A549 treated with AZD2906 at 1 μM for 4 hours (cell line): ENCODE results near the gene RS1. TPM values are rescaled to one million over a fixed set of nuclear protein-coding genes. Genes with fewer than 3 reads are reported as not detected.

Experiments
- total RNA-seq: library from RNA; stranded (reverse); fragments of 200-300 nt; extraction: Qiagen RNA extraction; gene quantifications from 5 replicates; pipeline ENCODE4 v1.2.3, GENCODE V29; 2022

The RS1 gene
- total RNA-seq = not detected in 5 replicates

DNA sequence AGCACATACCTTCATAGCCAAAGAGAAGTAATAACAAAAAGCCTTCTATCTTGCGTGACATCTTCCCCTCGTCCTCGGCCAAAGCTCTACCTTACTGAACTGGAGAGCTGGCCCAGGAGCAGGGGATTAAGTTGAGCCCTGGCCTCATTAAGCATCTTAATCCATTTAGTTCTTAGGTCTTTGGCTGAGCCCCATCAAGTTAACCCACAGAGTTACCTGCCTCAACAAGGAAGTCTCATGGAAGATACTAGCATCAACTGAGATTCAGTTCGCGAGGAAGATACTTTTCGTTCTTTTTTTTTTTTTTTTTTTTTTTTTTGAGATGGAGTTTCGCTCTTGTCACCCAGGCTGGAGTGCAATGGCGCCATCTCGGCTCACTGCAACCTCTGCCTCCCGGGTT, at the start of gene RS1:
Gene RS1, minus strand, starts transcription at position 101 of the 400 bp plus-strand sequence. Its CDS starts 40 bp downstream, at position 61.

DNA sequence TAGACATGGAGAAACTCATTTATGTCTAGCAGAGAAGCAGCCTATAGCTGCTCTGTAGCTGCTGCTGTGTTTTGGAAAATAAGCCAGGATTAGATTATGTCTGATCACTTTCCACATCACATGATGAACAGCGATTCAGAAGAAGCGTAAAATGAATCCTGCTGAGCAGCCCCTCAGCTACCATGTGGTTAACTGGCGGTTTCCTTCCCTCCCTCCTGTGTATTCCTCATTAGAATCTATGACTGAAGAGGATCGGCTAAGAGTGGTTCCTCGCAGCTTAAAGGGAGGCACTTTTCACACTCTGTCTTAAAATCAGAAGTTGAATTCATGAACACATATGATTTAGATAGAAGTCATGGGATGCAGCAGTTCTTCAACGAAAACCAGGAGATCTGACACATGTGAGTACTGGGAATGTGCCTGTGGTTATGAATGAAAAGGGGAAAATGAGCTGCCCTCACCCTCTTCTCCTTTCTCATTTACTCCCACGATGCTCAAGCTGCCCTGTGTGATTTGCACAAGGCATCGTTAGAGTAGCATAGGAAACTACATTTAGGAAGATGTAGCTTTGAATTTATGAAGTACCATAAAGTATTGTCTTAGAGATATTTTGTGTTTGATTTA, 35.6 kb upstream of the RS1 start, which contains the start of gene PPEF1:
Gene PPEF1, plus strand, starts transcription at position 220 of the 624 bp plus-strand sequence. Its CDS starts 136 bp downstream, at position 356.

Other genes starting within 250 kb of the RS1 start
- 4.8 to 6.7 TPM (median 6.3 TPM) in 5 replicates for gene CDKL5, start 246.5 kb downstream of the RS1 start, total RNA-seq
- gene PPEF1, start 35.5 kb upstream of the RS1 start, total RNA-seq = 1.1 to 1.8 TPM (median 1.4 TPM) in 5 replicates